SKM-1 treated with dmso at 0.1 percent for 144 hours (cell line): ENCODE results near the gene PHF20.
"Not testable (repeated sequence)": the region's sequence is repeated elsewhere in the genome, so short reads cannot be mapped to it uniquely, and the experiment has no call there.

ENCODE experiments used
- DNase-seq: peaks from one replicate; lab custom pipeline; 2025; ENCODE audit not compliant: unreplicated experiment; lab: John Stamatoyannopoulos, UW

PHF20 gene

DNA sequence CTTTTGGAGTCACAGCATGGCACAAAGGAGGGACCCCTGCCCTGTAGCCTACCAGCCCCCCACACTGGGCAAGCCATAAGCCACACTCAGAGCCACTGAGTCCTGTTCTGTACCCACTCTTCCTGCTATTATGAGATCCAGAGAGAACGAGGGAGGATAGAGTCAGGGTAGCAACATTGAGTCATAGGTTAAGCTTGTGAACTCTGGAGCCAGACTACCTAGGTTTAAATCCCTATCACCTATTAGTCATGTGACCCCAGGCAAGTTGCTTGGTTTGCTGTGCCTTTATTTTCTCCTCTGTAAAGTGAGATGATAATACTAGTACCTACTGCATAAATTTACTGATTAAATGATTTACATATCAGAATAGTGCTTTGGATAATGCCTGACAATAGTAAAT lies 197.1 kb downstream of the PHF20 start:
- DNase-seq: no peak

DNA sequence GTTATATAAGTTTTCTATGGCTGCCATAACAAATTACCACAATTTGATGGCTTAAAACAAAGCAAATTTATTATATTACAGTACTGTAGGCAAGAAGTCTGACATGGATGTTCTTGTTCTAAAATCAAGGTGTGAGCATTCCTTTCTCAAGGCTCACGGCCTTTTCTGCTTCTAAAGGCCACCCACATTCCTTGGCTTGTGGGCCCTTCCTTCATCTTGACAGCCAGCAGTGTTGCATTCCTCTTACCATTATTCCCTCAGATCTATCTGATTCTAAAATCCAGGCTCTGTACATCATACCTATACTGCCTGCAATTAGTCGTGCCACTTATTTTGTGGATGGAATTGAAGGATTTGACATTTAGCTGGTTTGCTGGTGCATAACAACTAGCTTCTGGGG lies 200.2 kb downstream of the PHF20 start:
- no peak for DNase-seq

DNA sequence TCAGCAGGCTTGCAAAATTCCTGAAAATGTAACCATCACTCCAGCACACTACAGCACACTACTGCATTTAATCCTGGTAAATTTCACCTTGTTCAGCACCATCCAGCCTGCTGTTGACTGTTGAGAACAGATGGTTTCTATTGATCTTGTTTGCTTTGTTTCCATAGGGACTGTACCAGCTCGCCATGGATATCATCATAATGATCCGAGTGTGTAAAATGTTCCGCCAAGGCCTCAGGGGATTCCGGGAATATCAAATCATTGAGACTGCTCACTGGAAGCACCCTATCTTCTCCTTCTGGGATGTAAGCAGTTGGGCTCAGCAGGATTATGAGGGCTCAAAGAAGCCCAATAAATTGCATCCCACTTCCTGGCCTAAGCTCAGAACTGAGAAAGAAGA lies 200.6 kb downstream of the PHF20 start:
- DNase-seq: no peak

DNA sequence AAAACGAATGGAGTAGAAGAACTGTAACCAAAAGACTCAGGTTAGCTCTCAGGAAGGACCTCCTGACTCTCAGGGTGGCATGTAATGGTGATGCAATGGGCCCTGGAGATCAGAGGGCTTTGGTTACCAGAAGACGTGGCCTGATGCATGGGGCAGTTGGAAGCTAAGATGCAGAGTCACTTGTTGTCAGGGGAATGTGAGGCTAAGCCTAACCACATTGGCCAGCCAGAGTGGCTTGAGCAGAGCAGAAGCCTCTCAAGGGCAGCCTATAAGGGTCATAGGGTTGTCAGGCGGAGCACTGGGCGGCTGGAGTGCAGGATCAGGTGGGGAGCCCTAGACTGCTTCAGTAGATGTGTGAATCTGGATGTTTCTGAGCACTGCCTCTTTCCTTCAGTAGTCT lies 202.4 kb downstream of the PHF20 start:
- DNase-seq: no peak

DNA sequence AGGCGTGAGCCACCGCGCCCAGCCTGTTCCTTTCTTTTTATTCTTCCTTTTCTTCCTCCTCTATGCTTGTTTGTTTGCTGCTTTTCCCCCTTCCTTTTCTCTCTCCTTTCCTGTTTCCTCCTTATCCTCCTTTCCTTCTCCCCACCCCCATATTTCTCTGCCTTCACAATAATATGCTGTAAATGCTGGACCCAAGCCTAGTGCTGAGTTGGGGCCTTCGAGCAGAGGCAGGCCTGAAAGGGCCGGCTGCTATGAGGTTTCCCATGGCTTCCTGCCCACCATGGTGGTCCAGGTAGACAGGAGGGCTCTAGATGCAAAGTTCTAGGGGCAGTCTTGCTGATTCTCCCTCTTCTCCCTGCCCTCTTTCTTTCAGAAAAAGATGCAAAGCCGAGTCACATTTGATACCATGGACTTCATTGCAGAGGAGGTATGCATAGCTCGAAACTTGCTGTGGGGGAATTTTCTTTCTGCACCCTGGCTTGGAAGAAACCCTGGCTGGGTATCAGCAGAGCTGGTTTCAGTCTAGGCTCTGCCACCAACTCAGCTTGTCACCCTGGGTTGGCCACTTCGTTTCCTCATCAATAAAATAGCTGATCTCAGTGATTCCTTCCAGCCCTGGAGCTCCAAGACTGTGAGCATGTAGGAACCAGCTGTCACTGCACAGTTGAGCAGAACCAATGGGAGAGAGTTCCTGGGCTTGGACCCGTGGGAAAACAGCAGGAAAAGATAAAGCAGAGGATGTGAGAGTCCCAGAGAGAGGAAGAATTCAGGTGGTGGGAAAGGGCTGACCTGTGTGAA lies 204.0 kb downstream of the PHF20 start:
- no peak for DNase-seq

DNA sequence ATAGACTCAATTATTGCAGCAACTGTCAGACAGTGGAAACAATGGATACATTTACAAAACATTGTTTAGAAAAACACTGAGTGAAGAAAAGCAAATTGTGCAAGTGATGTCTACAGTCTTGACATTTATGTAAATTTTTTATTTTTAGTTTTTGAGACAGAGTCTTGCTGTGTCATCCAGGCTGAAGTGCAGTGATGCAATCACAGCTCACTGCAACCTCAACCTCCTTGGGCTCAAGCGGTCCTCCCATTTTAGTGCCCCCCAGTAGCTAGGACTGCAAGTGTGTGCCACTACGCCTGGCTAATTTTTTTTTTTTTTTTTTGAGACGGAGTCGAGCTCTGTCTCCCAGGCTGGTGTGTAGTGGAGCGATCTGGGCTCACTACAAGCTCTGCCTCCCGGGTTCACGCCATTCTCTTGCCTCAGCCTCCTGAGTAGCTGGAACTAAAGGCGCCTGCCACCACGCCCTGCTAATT lies 206.3 kb downstream of the PHF20 start:
- DNase-seq: peak; percentile 21

DNA sequence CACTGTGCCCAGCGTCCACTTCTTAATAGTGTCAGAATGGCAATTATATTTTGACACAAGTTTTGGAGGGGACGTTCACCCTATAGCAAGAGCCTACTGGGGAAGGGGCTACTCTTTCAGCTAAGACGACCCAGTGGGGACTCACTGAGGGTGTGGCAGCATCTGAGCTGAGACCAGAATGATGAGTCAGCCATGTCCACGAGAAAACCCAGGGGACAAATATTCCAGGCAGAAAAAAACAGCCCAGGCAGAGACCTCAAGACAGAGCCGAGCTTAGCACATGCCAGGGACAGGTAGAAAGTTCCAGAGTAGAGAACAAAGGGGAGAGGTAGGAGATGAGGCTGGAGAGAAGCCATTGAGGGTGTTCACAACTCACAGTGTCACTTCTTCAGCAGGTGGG lies 207.7 kb downstream of the PHF20 start:
- no peak for DNase-seq

DNA sequence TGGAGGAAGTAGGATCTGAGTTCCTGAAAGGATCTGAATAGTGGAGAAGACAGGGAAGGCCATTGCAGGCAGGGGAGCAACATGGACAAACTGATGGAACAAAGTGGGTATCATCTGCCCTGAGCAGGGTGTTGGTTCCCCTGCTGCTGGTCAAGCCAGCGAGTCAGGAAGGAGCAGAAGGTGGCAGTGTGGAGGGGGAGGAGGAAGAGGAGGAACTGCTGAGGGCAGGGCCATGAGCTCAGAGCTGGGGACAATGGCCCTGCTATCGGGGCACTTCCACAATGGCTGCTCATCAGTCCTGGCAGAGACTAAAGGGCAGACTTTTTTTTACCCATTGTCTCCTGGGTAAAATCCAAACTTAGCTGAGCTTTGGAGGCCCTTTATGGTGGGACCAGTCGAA lies 210.2 kb downstream of the PHF20 start:
- peak; percentile 41 for DNase-seq

DNA sequence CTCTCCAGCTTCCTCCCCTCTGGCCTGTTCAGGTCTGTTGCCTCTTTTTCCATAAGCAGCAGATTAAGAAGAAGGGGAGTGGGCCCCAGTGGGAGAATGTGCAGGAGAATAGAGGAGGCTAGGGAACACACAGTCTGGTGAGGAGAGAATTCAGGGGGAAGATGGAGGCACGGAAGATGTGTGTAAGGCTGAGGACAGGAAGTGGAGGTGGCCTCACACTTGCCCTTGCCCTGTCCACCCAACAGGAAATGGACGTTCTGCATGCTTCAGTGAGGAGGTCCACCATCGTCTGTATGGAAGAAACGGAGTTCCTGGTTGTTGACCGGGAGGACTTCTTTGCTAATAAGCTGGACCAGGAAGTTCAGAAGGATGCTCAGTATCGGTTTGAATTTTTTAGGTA lies 212.6 kb downstream of the PHF20 start:
- DNase-seq: no peak

DNA sequence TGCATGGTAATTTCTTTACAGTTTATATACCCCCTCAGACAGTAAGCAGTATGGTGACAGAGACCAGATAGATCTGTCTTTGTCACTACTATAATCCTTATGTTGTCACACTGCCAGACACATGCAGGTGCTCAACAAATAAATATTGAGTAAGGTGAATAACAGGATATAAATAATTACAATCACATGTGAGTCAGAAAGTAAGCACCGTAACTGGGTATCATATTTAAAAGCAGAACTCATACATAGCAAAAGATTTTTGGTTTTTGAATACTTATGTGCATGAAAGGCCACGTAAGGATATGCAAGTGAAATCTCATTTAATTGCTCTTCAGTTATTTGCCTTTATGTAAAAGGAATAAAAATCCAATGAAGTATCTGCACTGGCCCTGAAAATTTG lies 214.0 kb downstream of the PHF20 start:
- DNase-seq: no peak

DNA sequence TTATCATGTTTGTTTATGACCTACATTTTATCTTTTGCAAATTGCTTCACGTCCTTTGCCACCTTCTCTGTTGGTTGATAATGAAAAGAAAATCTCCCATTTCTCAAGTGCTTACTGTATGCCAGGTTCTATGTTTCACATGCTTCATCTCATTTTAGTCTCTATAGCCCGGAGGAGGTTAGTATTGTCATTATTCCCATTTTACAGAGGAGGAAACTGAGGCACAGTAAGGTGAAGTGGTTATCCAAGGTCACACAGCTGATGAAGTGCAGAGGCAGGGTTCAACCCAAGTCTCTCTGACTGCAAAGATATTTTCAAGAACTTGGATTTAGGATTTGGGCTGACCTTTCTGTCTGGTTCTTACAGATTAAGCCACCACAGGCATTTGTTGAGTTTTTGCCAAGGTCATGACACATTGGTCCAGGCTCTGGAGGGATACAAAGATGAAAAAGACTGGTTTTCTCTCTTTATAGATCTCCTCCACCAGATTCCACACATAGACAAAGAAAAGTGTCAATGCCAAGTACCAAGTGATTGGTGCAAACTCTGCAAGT lies 217.2 kb downstream of the PHF20 start:
- DNase-seq: no peak

DNA sequence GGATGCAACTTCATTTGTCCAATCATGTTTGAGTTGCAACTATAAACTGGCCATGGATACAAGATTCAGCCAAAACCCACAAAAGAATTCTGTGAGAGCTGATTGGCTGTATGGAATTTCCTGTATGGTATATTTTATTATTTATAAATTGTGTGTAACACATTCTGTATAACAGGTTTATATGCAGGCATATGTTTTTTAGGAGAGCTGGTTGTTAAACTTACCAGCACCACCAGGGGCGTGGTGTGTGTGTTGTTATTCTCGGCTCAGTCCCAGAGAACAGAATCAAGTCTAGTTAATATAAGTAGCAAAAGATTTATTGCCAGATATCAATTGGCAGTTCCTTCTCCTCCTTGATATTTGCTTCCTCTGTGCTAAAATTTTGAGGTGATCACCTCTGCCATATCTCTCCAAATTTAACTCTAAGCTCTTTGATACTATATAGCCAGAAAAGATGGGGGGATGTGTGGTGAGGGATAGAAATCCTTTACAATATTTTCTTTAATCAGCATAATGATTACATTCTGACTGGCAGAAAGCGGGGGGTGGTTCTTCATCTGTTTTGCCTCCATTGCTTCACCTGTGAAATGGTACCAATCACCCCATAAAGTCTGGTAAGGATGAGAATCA lies 219.4 kb downstream of the PHF20 start:
- DNase-seq: no peak

DNA sequence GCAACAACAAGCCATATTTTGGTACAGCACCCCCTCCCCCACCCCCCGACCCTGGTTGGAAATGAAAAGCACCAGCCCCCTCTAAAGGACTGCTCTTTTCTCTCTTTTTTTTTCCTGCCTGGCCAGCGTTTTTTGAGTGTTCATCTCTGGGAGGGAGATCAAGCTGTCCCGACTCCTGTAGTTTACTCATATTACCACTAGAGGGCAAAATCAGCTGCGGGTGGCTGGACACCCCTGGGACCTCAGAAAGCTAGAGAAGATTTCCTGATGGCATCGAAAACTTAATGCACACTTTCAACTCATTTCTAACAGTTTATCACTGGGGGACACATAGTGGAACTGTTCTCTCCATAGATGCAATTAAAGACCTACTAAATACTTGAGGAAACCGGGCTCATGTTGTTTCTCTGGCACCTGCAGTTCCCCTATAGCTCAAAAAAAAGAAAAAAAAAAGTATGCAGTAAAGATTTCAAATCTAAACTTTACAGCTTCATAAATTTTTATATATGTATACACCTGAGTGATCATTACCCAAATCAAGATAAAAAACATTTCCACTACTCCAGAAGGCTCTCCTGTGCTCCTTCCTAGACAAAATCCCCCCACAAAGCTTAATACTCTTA lies 221.0 kb downstream of the PHF20 start:
- peak; percentile 72 for DNase-seq

DNA sequence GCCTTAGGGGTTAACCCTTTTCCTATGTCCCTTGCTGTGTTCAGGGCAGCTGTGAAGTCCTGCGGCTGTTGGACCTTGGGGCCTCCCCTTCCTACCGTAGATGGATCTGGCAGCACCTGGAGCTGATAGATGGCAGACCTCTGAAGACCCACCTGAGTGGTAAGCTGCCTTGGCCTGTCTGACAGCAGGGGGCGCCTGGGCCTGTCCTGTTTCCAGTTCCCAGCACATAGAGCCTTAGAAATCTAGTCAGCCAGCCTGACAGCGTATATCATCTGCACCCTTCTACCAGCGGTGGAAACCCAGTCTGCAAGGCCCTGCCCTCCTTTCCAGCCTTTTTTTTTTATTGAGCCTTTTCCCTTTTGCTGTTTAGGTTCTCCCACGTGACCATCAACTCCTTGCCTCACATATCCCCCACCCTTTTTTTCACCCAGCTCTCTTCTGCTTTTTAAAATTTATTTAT lies 223.2 kb downstream of the PHF20 start:
- DNase-seq: peak; percentile 54

DNA sequence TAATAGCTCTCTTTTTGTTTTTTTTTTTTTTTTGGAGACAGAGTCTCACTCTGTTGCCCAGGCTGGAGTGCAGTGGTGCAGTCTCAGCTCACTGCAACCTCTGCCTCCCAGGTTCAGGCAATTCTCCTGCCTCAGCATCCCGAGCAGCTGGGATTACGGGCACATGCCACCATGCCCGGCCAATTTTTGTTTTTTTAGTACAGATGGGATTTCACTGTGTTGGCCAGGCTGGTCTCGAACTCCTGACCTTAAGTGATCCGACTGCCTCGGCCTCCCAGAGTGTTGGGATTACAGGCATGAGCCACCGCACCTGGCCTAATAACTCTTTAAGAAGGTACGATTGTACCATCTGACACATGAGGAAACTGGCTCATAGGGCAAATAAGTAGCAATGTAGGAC lies 224.7 kb downstream of the PHF20 start:
- DNase-seq: not testable (repeated sequence)
